HUES6 (cell line): ENCODE results near the gene ZC2HC1B.
"Not testable (repeated sequence)": the region's sequence is repeated elsewhere in the genome, so short reads cannot be mapped to it uniquely, and the experiment has no call there.

Experiments
- H3K27ac ChIP-seq: 2 replicates; pipeline ENCODE4 v1.7.0; 2013; ENCODE audit warnings: low read depth, mild to moderate bottlenecking, low read length, inconsistent platforms
- H3K27me3 ChIP-seq: 2 replicates; pipeline ENCODE4 v1.6.1; 2013; ENCODE audit warnings: low read length; ENCODE audit not compliant: control insufficient read depth, insufficient read depth
- H3K36me3 ChIP-seq: 2 replicates; pipeline ENCODE4 v1.6.1; 2013; ENCODE audit warnings: low read length; ENCODE audit not compliant: control insufficient read depth, insufficient read depth
- H3K4me1 ChIP-seq: 2 replicates; pipeline ENCODE4 v1.6.1; 2013; ENCODE audit warnings: low read length; ENCODE audit not compliant: control insufficient read depth, insufficient read depth
- H3K4me3 ChIP-seq: 2 replicates; pipeline ENCODE4 v1.5.1; 2013; ENCODE audit warnings: low read depth, low read length
- H3K9ac ChIP-seq: one replicate; pipeline ENCODE4 v1.6.1; 2013; ENCODE audit warnings: mild to moderate bottlenecking, low read length
- H3K9me3 ChIP-seq: 2 replicates; pipeline ENCODE4 v1.6.1; 2013; ENCODE audit warnings: low read depth, low read length; ENCODE audit not compliant: control insufficient read depth, insufficient read depth

Gene ZC2HC1B

DNA sequence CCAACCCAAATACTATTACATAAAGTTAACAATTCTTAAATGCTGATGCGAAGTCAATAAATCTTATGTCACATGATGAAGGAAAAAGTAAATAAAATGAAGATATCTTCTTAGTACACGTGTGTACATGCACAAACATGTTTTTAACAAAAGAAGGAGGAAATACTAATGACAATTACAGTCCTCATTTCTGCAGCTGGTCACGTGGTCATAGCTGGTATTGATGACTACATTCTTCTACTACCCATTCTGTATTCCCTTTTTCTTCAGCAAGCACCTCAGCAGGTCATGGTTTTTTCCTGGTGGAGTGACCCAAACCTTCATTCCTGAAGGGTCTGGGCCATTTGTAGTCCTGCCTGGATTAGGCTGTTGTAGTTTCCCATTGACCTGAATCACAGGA, 4.5 kb downstream of the ZC2HC1B start:
- not testable (repeated sequence) for H3K4me3 ChIP-seq, H3K27me3 ChIP-seq, H3K4me1 ChIP-seq, H3K9ac ChIP-seq, H3K9me3 ChIP-seq, H3K27ac ChIP-seq
- H3K36me3 ChIP-seq, result peaks cover 16% of the 10 kb centered on the region

GRCh38 chr6:143871202-143871730, 7.0 kb downstream of the ZC2HC1B start:
- H3K9ac ChIP-seq, H3K36me3 ChIP-seq, H3K27ac ChIP-seq, H3K4me3 ChIP-seq, H3K4me1 ChIP-seq, H3K27me3 ChIP-seq: not testable (repeated sequence)
- 0 out of 2 replicates have a peak, but pooled peaks cover 13% of the 10 kb centered on the region for H3K9me3 ChIP-seq

DNA sequence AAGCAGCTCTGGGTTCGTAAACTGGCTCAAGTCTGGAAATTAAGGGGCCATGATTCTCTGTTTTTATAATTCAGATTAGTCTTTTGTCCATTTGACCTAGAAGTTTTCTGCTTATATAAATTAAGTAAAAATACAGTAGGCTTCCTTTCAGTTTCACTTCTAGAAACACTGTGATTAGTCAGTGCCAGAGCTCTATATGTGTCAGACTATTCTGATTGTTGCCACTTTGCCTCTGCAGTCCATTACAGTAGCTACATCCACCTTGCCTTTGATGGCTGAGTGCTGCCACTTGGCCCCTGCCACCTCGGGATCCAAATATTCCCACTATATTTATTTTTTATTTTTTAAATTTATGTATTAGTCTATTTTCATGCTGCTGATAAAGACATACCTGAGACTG, 7.9 kb downstream of the ZC2HC1B start:
- Histone ChIP-seq H3K9me3 (0 out of 2 replicates have a peak, but pooled peaks cover 13% of the 10 kb centered on the region), H3K9ac (no peak overlapping the region), H3K27me3 (no peaks in the 10 kb centered on the region), H3K4me3 (no peak overlapping the region), H3K36me3 (no peaks in the 10 kb centered on the region), H3K4me1 (no peaks in the 10 kb centered on the region), H3K27ac (no peak overlapping the region)

DNA sequence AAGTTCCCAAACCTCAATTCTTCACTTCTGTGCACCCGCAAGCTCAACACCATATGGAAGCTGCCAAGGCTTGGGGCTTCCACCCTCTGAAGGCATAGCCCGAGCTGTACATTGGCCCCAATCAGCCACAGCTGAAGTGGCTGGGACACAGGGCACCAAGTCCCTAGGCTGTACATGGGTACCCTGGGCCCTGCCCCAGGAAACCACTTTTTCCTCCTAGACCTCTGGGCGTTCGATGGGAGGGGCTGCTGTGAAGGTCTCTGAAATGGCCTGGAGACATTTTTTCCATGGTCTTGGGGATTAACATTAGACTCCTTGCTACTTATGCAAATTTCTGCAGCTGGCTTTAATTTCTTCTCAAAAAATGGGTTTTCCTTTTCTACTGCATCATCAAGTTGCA, 9.3 kb downstream of the ZC2HC1B start:
- H3K9ac ChIP-seq, H3K27me3 ChIP-seq, H3K36me3 ChIP-seq, H3K27ac ChIP-seq, H3K4me1 ChIP-seq, H3K4me3 ChIP-seq: not testable (repeated sequence)
- peaks cover 20% of the 10 kb centered on the region for H3K9me3 ChIP-seq

DNA sequence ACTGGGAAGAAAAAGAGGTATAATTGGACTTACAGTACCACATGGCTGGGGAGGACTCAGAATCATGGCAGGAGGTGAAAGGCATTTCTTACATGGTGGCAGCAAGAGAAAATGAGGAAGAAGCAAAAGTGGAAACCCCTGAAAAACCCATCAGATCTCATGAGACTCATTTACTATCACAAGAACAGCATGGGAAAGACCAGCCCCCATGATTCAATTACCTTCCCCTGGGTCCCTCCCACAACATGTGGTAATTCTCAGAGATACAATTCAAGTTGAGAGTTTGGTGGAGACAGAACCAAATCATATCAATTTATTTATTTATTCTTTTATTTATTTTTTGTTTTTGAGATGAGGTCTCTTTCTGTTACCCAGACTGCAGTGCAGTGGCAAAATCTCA, 10.2 kb downstream of the ZC2HC1B start:
- H3K4me1 ChIP-seq, H3K27ac ChIP-seq, H3K27me3 ChIP-seq, H3K9ac ChIP-seq, H3K36me3 ChIP-seq, H3K4me3 ChIP-seq: not testable (repeated sequence)
- peaks cover 21% of the 10 kb centered on the region for H3K9me3 ChIP-seq

DNA sequence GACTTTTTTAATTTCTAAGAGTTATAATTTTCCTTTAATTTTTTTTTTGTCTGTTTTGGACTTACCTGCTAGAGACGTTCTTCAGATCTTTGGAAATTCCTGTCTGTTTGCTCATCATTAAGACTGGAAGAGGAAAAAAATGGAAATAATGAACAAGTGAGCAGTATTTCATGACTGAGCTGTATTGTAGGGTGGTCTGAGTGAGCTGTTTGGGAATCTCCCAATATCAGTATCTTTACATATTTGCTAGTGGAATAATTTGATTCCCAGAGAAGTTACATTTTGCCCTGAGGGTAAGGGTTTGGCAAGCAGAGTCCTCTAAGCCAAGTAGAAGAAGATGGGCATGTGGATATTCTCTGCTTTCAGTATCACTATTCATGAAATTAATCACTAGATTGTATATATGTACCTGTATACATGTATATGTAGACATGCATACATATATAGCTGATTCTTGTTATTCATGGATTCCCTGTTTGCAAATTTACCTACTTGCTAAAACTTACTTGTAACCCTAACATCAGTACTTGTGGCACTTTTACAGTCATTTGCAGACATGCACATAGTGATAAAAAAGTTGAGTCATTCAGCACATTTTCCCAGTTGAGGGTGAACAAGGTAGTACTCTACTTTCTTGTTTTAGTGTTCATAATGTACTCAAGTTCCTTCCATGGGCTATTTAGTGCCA, 13.5 kb downstream of the ZC2HC1B start:
- Histone ChIP-seq H3K9me3 (peaks cover 21% of the 10 kb centered on the region), H3K9ac (no peak overlapping the region), H3K4me1 (no peaks in the 10 kb centered on the region), H3K27ac (no peak overlapping the region), H3K4me3 (no peak overlapping the region), H3K36me3 (no peaks in the 10 kb centered on the region), H3K27me3 (no peaks in the 10 kb centered on the region)

DNA sequence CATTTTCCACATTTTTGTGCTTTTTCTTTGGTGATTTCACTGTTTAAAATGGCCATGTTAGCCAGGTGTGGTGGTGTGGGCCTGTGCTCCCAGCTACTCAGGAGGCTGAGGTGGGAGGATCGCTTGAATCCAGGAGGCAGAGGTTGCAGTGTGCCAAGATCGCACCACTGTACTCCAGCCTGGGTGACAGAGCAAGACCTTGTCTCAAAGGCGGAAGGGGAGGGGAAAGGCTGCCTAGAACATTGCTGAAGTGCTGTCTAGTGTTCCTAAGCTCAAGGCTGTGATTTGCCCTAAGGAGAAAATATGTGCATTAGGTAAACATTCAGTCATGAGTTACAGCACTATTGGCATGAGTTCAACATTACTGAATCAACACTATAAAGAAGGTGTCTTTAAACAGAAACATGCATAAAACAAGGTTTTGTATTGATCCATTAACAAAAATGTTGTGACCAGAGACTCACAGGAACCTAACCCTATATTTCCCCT, 14.0 kb downstream of the ZC2HC1B start:
- Histone ChIP-seq H3K4me3 (no peak overlapping the region), H3K4me1 (no peaks in the 10 kb centered on the region), H3K36me3 (no peaks in the 10 kb centered on the region), H3K9me3 (peaks cover 21% of the 10 kb centered on the region), H3K27ac (no peak overlapping the region), H3K27me3 (no peaks in the 10 kb centered on the region), H3K9ac (no peak overlapping the region)

GRCh38 chr6:143880412-143880811, 16.1 kb downstream of the ZC2HC1B start:
- no peak overlapping the region for H3K4me3 ChIP-seq
- H3K9ac ChIP-seq, result no peak overlapping the region
- H3K27me3 ChIP-seq, result no peaks in the 10 kb centered on the region
- no peak overlapping the region for H3K27ac ChIP-seq
- peaks cover 18% of the 10 kb centered on the region for H3K9me3 ChIP-seq
- H3K4me1 ChIP-seq, result no peaks in the 10 kb centered on the region
- H3K36me3 ChIP-seq, result no peaks in the 10 kb centered on the region

DNA sequence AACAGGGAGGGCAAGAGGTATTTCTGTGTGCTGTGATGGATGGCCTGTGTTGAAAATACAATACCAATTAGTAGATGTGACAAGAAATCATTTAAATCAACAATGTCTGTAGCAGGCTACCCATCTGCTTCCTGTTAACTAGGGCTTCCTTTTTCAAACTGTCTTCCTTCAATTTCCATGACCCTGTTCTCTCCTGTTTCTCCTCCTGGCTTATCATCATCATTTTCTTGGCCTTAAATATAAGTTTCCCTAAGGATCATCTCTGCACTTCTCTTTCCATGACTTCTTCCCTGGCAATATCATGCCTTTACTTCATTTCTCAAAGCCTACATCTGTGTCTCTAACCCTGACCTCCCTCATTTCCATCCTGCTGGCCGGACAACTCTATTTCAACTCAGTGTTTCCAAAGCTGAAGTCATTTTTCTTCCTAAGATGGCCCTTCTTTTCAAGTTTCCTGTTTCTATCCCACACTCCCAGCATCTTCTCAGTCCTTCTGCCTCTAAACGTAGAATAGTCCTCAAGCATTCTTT, 18.2 kb downstream of the ZC2HC1B start:
- Histone ChIP-seq H3K4me3 (no peak overlapping the region), H3K36me3 (no peaks in the 10 kb centered on the region), H3K4me1 (no peaks in the 10 kb centered on the region), H3K9ac (no peak overlapping the region), H3K27ac (no peak overlapping the region), H3K27me3 (no peaks in the 10 kb centered on the region), H3K9me3 (peaks cover 11% of the 10 kb centered on the region)

- Histone ChIP-seq H3K27ac (no peak overlapping the region), H3K36me3 (no peaks in the 10 kb centered on the region), H3K9me3 (no peaks in the 10 kb centered on the region), H3K4me3 (no peak overlapping the region), H3K9ac (no peak overlapping the region), H3K27me3 (no peaks in the 10 kb centered on the region), H3K4me1 (no peaks in the 10 kb centered on the region)
Measured at GRCh38 chr6:143884216-143884900, 20.1 kb downstream of the ZC2HC1B start.

- no peaks in the 10 kb centered on the region for H3K27me3 ChIP-seq
- H3K36me3 ChIP-seq, result no peaks in the 10 kb centered on the region
- no peaks in the 10 kb centered on the region for H3K4me1 ChIP-seq
- H3K9ac ChIP-seq, result no peak overlapping the region
- H3K4me3 ChIP-seq, result no peak overlapping the region
- H3K9me3 ChIP-seq, result no peaks in the 10 kb centered on the region
- H3K27ac ChIP-seq, result no peak overlapping the region
Measured at GRCh38 chr6:143885116-143885515, 20.8 kb downstream of the ZC2HC1B start.
